NCI-H187 treated with DMSO at 0.1 percent for 48 hours (cell line): ENCODE measurements around the gene GGTLC1.
"Not testable (repeated sequence)": the region's sequence is repeated elsewhere in the genome, so short reads cannot be mapped to it uniquely, and the experiment has no call there.

ENCODE experiments used
- DNase-seq: peaks from one replicate; lab custom pipeline; 2025; lab: John Stamatoyannopoulos, UW

The GGTLC1 gene

GRCh38 chr20:23988561-23988960 lies at the start of gene GGTLC1:
Gene GGTLC1 (minus strand): TSS chr20:23988779. CDS start chr20:23986611, 2,168 bp downstream.
- no peak for DNase-seq

- no peak for DNase-seq
Measured at GRCh38 chr20:24034820-24035219, 46.2 kb upstream of the GGTLC1 start.

- no peak for DNase-seq
Measured at GRCh38 chr20:24033565-24033964, 45.0 kb upstream of the GGTLC1 start.

GRCh38 chr20:24033151-24033550 lies 44.6 kb upstream of the GGTLC1 start:
- DNase-seq: no peak

GRCh38 chr20:24032400-24032898 lies 43.9 kb upstream of the GGTLC1 start:
- no peak for DNase-seq

GRCh38 chr20:24027229-24027628 lies 38.6 kb upstream of the GGTLC1 start:
- no peak for DNase-seq

GRCh38 chr20:24022621-24023180 lies 34.1 kb upstream of the GGTLC1 start:
- DNase-seq: no peak

GRCh38 chr20:24018796-24019195 lies 30.2 kb upstream of the GGTLC1 start:
- DNase-seq: no peak

- no peak for DNase-seq
Measured at GRCh38 chr20:24017458-24017755, 28.8 kb upstream of the GGTLC1 start.

- DNase-seq: no peak
Measured at GRCh38 chr20:24016607-24017457, 28.3 kb upstream of the GGTLC1 start.

- no peak for DNase-seq
Measured at GRCh38 chr20:24013953-24014352, 25.4 kb upstream of the GGTLC1 start.

GRCh38 chr20:24011282-24011681 lies 22.7 kb upstream of the GGTLC1 start:
- DNase-seq: no peak

- no peak for DNase-seq
Measured at GRCh38 chr20:24007758-24008157, 19.2 kb upstream of the GGTLC1 start.

- DNase-seq: no peak
Measured at GRCh38 chr20:24007073-24007595, 18.6 kb upstream of the GGTLC1 start.

- no peak for DNase-seq
Measured at GRCh38 chr20:24006626-24007025, 18.0 kb upstream of the GGTLC1 start.

- DNase-seq: no peak
Measured at GRCh38 chr20:24004471-24004870, 15.9 kb upstream of the GGTLC1 start.

- DNase-seq: no peak
Measured at GRCh38 chr20:24002896-24003295, 14.3 kb upstream of the GGTLC1 start.

- DNase-seq: no peak
Measured at GRCh38 chr20:24001712-24002405, 13.3 kb upstream of the GGTLC1 start.

GRCh38 chr20:23998844-23999243 lies 10.3 kb upstream of the GGTLC1 start:
- no peak for DNase-seq

- no peak for DNase-seq
Measured at GRCh38 chr20:23998392-23998791, 9.8 kb upstream of the GGTLC1 start.

- DNase-seq: no peak
Measured at GRCh38 chr20:23995905-23996666, 7.5 kb upstream of the GGTLC1 start.

- not testable (repeated sequence) for DNase-seq
Measured at GRCh38 chr20:23995291-23995690, 6.7 kb upstream of the GGTLC1 start.
